Mesodermal cell (in vitro differentiated cells): ENCODE results near the gene IMPACT.

Experiments used
- H3K27ac ChIP-seq: 2 replicates; pipeline ENCODE4 v1.7.0; 2013; ENCODE audit warnings: mild to moderate bottlenecking, low read depth, low read length, moderate library complexity; ENCODE audit not compliant: severe bottlenecking
- H3K36me3 ChIP-seq: 2 replicates; pipeline ENCODE4 v1.7.1; 2013; ENCODE audit warnings: mild to moderate bottlenecking, low read length, moderate library complexity; ENCODE audit not compliant: control insufficient read depth, insufficient read depth
- H3K4me1 ChIP-seq: one replicate; pipeline ENCODE4 v1.7.1; 2013; ENCODE audit warnings: mild to moderate bottlenecking, low read length; ENCODE audit not compliant: insufficient read depth, control insufficient read depth, poor library complexity, severe bottlenecking
- H3K4me3 ChIP-seq: 2 replicates; pipeline ENCODE4 v1.7.0; 2013; ENCODE audit warnings: low read length, control low read depth, mild to moderate bottlenecking; ENCODE audit not compliant: insufficient read depth, poor library complexity, severe bottlenecking; ENCODE audit errors: extremely low read depth
- H3K9me3 ChIP-seq: 2 replicates; pipeline ENCODE4 v1.7.1; 2013; ENCODE audit warnings: mild to moderate bottlenecking, low read length, moderate library complexity; ENCODE audit not compliant: control insufficient read depth
- WGBS, 2 experiments: methylation state at CpG; one replicate each; pipeline ENCODE4 v1.1.5; 2013; ENCODE audit warnings: missing lambda C conversion rate in 2 of 2; ENCODE audit not compliant: insufficient coverage in 2 of 2; 5-methylcytosine and 5-hydroxymethylcytosine counted together

Gene IMPACT

GRCh38 chr18:24475926-24476589 lies 49.6 kb downstream of the IMPACT start:
- H3K4me1 ChIP-seq: peaks cover 5% of the 10 kb centered on the region
- H3K36me3 ChIP-seq: no peaks in the 10 kb centered on the region
- WGBS, 2 experiments: 100% methylated on average over 1 of the region's 6 CpGs; no CpG with 5 or more reads in 1 of the 2 experiments
- no peaks in the 10 kb centered on the region for H3K9me3 ChIP-seq
- no peak overlapping the region for H3K4me3 ChIP-seq
- no peak overlapping the region for H3K27ac ChIP-seq

DNA sequence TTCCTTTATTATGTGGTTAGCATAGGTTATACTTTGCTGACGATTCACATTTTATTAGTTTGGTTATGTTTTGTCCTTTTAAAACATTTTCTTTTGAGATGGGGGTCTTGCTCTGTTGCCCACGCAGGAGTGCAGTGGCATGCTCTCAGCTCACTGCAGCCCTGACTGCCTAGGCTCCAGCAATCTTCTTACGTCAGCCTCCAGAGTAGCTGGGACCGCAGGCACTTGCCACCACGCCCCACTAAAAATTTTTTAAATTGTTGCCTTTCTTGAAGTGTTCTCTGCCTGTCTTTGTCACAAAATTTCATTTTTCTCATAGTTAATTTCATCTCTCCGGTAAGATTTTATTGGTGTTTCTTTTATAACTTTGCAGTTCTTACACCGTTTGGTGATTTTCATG lies 52.9 kb downstream of the IMPACT start:
- H3K4me3 ChIP-seq: no peak overlapping the region
- no peaks in the 10 kb centered on the region for H3K36me3 ChIP-seq
- H3K9me3 ChIP-seq: no peaks in the 10 kb centered on the region
- no peak overlapping the region for H3K27ac ChIP-seq
- 81 to 83% methylated on average over 3 to 5 of the region's 7 CpGs for WGBS, 2 experiments
- H3K4me1 ChIP-seq: no peaks in the 10 kb centered on the region

DNA sequence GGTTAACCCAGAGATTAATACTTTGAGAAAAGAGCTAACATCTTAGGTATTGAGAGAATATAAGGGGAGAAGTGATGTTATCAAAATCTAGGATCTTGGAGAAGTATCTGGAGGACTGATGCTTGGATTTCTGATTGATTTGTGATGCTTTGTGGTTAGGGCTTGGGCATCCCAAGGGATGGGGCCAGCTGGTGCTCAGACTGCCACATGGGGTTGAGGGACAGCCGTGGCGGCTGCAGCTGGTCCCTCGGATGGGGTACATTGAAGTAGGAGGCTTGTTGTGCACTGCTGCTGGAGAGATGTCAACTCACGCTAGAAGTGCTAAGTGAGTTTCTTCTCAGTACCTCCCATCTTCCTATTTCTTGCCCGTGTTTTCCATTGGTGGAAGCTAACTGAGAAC lies 56.4 kb downstream of the IMPACT start:
- Histone ChIP-seq H3K4me1 (no peaks in the 10 kb centered on the region), H3K36me3 (no peaks in the 10 kb centered on the region), H3K4me3 (no peak overlapping the region), H3K9me3 (no peaks in the 10 kb centered on the region), H3K27ac (no peak overlapping the region)
- WGBS, 2 experiments: 80 to 95% methylated on average over 1 to 3 of the region's 5 CpGs

GRCh38 chr18:24485681-24486080 lies 59.2 kb downstream of the IMPACT start:
- no CpG with 5 or more reads among the region's 3 CpGs for WGBS, 2 experiments
- no peaks in the 10 kb centered on the region for H3K4me1 ChIP-seq
- no peak overlapping the region for H3K27ac ChIP-seq
- no peak overlapping the region for H3K4me3 ChIP-seq
- H3K9me3 ChIP-seq: no peaks in the 10 kb centered on the region
- no peaks in the 10 kb centered on the region for H3K36me3 ChIP-seq

DNA sequence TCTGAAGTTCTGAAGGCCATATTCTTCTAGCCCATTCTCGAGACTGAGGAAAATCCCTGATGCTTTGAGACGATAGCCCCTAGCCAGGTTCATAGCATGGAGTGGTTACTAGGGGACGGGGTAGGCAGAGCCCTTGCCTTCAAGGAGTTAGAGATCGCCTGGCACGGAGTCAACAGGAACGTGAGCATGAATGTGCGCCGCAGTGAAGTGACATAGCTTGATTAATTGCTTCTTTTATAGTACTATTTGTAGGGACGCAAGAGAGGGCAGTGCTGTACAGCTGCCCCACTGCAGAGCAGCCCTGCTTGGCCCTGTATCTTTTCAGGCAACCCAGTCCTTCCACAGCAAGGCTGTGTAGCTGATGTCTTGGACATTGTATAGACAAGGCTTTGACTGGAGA lies 60.2 kb downstream of the IMPACT start:
- H3K36me3 ChIP-seq: no peaks in the 10 kb centered on the region
- H3K4me1 ChIP-seq: no peaks in the 10 kb centered on the region
- WGBS, 2 experiments: 84 to 86% methylated on average over 7 to 8 of the region's 9 CpGs
- H3K9me3 ChIP-seq: no peaks in the 10 kb centered on the region
- H3K4me3 ChIP-seq: no peak overlapping the region
- no peak overlapping the region for H3K27ac ChIP-seq

GRCh38 chr18:24488824-24489493 lies 62.5 kb downstream of the IMPACT start:
- no peak overlapping the region for H3K4me3 ChIP-seq
- WGBS, 2 experiments: no CpG with 5 or more reads among the region's 7 CpGs
- no peaks in the 10 kb centered on the region for H3K9me3 ChIP-seq
- no peak overlapping the region for H3K27ac ChIP-seq
- no peaks in the 10 kb centered on the region for H3K4me1 ChIP-seq
- no peaks in the 10 kb centered on the region for H3K36me3 ChIP-seq

GRCh38 chr18:24490539-24490938 lies 64.1 kb downstream of the IMPACT start:
- 68 to 76% methylated on average over 4 of the region's 4 CpGs for WGBS, 2 experiments
- H3K4me1 ChIP-seq: no peaks in the 10 kb centered on the region
- H3K27ac ChIP-seq: no peak overlapping the region
- H3K36me3 ChIP-seq: no peaks in the 10 kb centered on the region
- H3K4me3 ChIP-seq: no peak overlapping the region
- no peaks in the 10 kb centered on the region for H3K9me3 ChIP-seq

DNA sequence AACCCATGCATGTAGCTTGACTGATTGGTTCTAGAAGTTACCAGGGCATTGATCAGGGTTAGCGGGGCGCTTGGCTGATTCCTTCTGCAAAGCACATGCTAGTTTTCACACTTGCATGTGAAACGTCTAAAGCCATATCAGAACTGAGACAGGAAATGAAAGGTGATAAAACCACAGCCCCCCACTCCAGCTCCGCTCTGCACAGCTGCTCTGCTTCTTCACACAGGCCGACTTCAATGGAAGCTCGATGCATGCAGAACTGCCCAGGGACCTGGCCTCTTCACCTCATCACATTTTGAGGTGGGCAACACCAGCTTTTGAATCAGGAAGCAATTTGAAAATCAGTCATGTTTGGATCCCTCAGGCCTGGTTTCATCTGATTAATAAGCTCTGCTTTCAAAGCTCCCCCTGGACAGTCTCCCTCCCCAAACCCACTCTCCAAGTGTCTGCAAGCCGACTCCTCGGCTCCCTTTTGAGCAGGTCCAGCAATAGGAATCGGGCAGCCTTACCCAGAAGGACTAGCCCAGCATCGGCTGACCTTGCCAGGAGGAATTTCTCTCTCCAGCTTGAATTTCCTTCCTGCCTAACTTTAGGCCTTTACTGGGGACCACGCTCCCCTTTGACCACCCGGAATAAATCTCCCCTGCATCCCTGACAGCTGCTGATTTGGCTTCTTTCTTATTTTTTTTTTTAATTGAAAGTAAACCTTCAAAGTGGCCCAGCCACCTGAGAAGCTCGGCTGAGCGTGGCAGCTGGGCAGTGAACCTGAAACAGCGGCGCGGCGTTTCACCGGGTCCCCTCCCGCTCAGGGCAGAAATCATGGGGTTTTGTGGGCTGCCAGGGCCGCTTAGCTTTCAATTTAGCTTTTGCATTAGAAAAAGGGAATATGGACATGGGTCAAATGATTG lies 65.7 kb downstream of the IMPACT start:
- no peaks in the 10 kb centered on the region for H3K4me1 ChIP-seq
- 89 to 93% methylated on average over 18 to 20 of the region's 21 CpGs for WGBS, 2 experiments
- H3K9me3 ChIP-seq: no peaks in the 10 kb centered on the region
- no peak overlapping the region for H3K4me3 ChIP-seq
- no peak overlapping the region for H3K27ac ChIP-seq
- H3K36me3 ChIP-seq: no peaks in the 10 kb centered on the region

- Histone ChIP-seq H3K36me3 (no peaks in the 10 kb centered on the region), H3K4me3 (no peak overlapping the region), H3K27ac (no peak overlapping the region), H3K9me3 (no peaks in the 10 kb centered on the region), H3K4me1 (no peaks in the 10 kb centered on the region)
- 80% methylated on average over 1 of the region's 2 CpGs; no CpG with 5 or more reads in 1 of the 2 experiments for WGBS, 2 experiments
Observed at GRCh38 chr18:24494586-24494985, 68.1 kb downstream of the IMPACT start.

- 100% methylated on average over 1 of the region's 1 CpG for WGBS, 2 experiments
- Histone ChIP-seq H3K27ac (no peak overlapping the region), H3K9me3 (no peaks in the 10 kb centered on the region), H3K4me1 (no peaks in the 10 kb centered on the region), H3K36me3 (no peaks in the 10 kb centered on the region), H3K4me3 (no peak overlapping the region)
Observed at GRCh38 chr18:24497031-24497754, 70.7 kb downstream of the IMPACT start.
